Psoas muscle (tissue), 8 donors: ENCODE measurements around the gene NPL. TPM values are rescaled to one million over a fixed set of nuclear protein-coding genes. Genes with fewer than 3 reads are reported as not detected.

Experiments used
- ATAC-seq, 4 donors: fragments of 200-7000 bp; cut with Tn5 transposase; one replicate each; pipeline ENCODE4 v1.9.1; 2020; ENCODE audit warnings: moderate library complexity in 3 of 4, mild to moderate bottlenecking in 2 of 4
- DNase-seq, 2 donors: peaks; one replicate each; pipeline ENCODE4 v3.0.0-alpha.2; 2020
- H3K27ac ChIP-seq: fragments of 200-600 bp; one replicate; pipeline ENCODE4 v1.8.0; 2022
- H3K27me3 ChIP-seq, 3 donors: fragments of 200-600 bp in 1 of 3; one replicate each; pipeline versions ENCODE4 v1.6.1 to v1.8.0; 2013 to 2022; ENCODE audit warnings: low read length in 2 of 3, mild to moderate bottlenecking in 2 of 3, moderate library complexity in 1 of 3; ENCODE audit not compliant: insufficient read depth in 3 of 3
- H3K36me3 ChIP-seq, 2 donors: fragments of 200-600 bp in 1 of 2; one replicate each; pipeline versions ENCODE4 v1.6.1 to v1.8.0; 2013 to 2022; ENCODE audit warnings: low read depth in 1 of 2, mild to moderate bottlenecking in 1 of 2, moderate library complexity in 1 of 2; ENCODE audit not compliant: insufficient read depth in 1 of 2
- H3K4me1 ChIP-seq: fragments of 200-600 bp; one replicate; pipeline ENCODE4 v1.8.0; 2022
- H3K4me3 ChIP-seq: fragments of 200-600 bp; one replicate; pipeline ENCODE4 v1.8.0; 2022; ENCODE audit warnings: mild to moderate bottlenecking
- H3K9me3 ChIP-seq: fragments of 200-600 bp; one replicate; pipeline ENCODE4 v1.8.0; 2022
- WGBS, 3 donors: extraction: QIAGEN DNeasy Blood & Tissue Kit; methylation state at CpG; one replicate each; pipeline versions ENCODE4 v1.1.6 to v1.1.7; 2013; 5-methylcytosine and 5-hydroxymethylcytosine counted together
- intact Hi-C, 2 donors: fragments of 100-400 bp; cut with DNase I; formaldehyde crosslinking; loops; one replicate each; pipeline versions ENCODE4 v1.11.0 to v1.14.2; 2022
- polyA plus RNA-seq, 3 donors: library from polyadenylated mRNA; stranded (reverse); fragments of 200-250 nt; gene quantifications; one replicate each; pipeline ENCODE4 v1.2.3, GENCODE V29; 2013
- total RNA-seq, 4 donors: library from RNA; stranded (reverse); fragmentation: NEBNext Ultra II Directional in 2 of 4; extraction: Animal tissue kit (Norgen Biotek cat#: 25700) in 2 of 4; gene quantifications; one replicate each; pipeline versions ENCODE4 v1.2.1 to v1.2.4, GENCODE V29; 2021 to 2023
- TF ChIP-seq, protein P1 (sequence below): fragments of 200-600 bp; IDR thresholded peaks from one replicate; pipeline ENCODE4 v1.8.0; 2022; ENCODE audit warnings: antibody characterized with exemption
- donor health status: healthy with polysubstance abuse.
- donor health status: DM: no; HTN: no; CAD: no; lungs with moderate emphysema.
- donor health status: Bipolar disorder and iron deficiency.
- donor health status: healthy.
- donor health status: DM: yes; HTN: yes; CAD: no.
- donor health status: DM: no; HTN: no; CAD: no.
- donor health status: DM: no; HTN: no; CAD: no.
- donor health status: DM: yes; HTN: yes; CAD: no.

The NPL gene
- total and polyA plus RNA-seq, 7 donors = 2.2 to 6.7 (median 4.3) TPM

DNA sequence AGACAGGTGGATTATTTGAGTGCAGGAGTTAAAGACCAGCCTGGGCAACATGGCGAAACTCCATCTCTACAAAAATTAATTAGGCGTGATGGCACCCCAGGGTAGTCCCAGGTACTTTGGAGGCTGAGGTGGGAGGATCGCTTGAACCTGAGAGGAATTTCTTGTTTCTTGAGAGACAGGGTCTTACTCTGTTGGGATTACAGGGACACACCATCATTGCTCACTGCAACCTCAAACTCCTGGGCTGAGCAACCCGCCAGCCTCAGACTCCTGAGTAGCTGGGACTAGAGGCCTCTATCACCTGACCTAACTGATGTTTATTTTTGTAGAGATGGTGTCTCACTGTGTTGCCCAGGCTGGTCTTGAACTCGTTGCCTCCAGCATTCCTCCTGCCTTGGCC, 74.4 kb downstream of the NPL start:
- no peaks in the 10 kb centered on the region for H3K9me3 ChIP-seq

DNA sequence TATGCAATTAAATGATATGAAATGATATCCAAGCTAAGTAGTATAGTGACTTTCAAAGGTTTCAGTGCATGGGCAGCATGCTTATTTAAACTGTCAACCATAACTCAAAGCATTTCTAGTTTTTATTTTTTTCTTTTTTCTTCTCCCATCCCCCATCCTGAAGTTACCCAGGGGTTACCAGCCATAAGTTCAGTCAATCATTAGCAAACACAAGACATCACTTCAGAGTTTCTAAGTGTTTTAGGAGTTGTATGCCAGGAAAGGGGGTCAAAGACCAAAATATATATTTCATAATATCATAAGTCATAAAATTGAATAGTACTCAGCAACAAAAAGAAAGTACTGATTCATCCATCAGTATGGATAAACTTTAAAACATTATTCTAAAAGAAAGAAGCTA, 78.3 kb downstream of the NPL start:
- H3K4me1 ChIP-seq = no peaks in the 10 kb centered on the region
- H3K4me3 ChIP-seq = no peak overlapping the region
- no peaks in the 10 kb centered on the region for H3K9me3 ChIP-seq
- ATAC-seq = no peak
- no peaks in the 10 kb centered on the region for H3K27me3 ChIP-seq
- no peak overlapping the region for H3K27ac ChIP-seq
- DNase-seq = no peak
- intact Hi-C loops = loop anchor here in 1 of 2 donors (10.0 kb wide), 1 partner anchor 667 kb away; no protein-coding TSS in a partner anchor
- TF ChIP-seq, protein P1, sequence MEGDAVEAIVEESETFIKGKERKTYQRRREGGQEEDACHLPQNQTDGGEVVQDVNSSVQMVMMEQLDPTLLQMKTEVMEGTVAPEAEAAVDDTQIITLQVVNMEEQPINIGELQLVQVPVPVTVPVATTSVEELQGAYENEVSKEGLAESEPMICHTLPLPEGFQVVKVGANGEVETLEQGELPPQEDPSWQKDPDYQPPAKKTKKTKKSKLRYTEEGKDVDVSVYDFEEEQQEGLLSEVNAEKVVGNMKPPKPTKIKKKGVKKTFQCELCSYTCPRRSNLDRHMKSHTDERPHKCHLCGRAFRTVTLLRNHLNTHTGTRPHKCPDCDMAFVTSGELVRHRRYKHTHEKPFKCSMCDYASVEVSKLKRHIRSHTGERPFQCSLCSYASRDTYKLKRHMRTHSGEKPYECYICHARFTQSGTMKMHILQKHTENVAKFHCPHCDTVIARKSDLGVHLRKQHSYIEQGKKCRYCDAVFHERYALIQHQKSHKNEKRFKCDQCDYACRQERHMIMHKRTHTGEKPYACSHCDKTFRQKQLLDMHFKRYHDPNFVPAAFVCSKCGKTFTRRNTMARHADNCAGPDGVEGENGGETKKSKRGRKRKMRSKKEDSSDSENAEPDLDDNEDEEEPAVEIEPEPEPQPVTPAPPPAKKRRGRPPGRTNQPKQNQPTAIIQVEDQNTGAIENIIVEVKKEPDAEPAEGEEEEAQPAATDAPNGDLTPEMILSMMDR = no peak
- H3K36me3 ChIP-seq = peaks cover 0 to 100% of the 10 kb centered on the region in 2 donors

More for the DNA sequence above, 74.4 kb downstream of the NPL start:
- Histone ChIP-seq H3K36me3 (peaks cover 5 to 100% of the 10 kb centered on the region in 2 donors), H3K4me1 (no peaks in the 10 kb centered on the region), H3K27ac (no peak overlapping the region), H3K27me3 (no peaks in the 10 kb centered on the region), H3K4me3 (no peak overlapping the region)
- intact Hi-C loops = loop anchor here in 1 of 2 donors (10.0 kb wide), 1 partner anchor 671 kb away; no protein-coding TSS in a partner anchor
- TF ChIP-seq, protein P1 = no peak
- ATAC-seq = no peak
- WGBS, 3 donors = 97 to 98% (median 98%) methylated on average over 5 of the region's 5 CpGs
- no peak for DNase-seq

DNA sequence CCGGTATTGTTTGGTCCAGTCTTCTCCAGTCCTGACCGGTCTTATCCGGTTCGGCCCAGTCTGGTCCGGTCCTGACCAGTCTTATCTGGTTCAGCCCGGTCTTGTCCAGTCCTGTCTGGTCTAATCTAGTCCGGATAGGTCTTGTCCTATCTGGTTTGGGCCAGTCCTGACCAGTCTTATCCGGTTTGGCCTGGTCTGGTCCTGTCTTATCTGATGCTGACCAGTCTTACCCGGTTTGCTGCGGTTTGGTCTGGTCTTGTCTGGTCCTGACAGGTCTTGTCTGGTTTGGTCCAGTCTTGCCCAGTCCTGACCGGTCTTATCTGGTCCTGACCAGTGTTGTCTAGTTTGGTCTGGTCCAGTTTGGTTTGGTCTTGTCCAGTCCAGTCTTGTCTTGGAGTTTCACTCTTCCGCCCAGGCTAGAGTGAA, 79.7 kb downstream of the NPL start:
- no peak for DNase-seq
- Histone ChIP-seq H3K36me3 (peaks cover 3 to 100% of the 10 kb centered on the region in 2 donors), H3K27me3 (no peaks in the 10 kb centered on the region), H3K27ac (no peak overlapping the region), H3K4me3 (no peak overlapping the region), H3K9me3 (no peaks in the 10 kb centered on the region), H3K4me1 (no peaks in the 10 kb centered on the region)
- intact Hi-C loops = loop anchor here in 1 of 2 donors (10.0 kb wide), 1 partner anchor 666 kb away; no protein-coding TSS in a partner anchor
- TF ChIP-seq, protein P1 = no peak
- ATAC-seq = peak in 2 of 4 donors; percentile 19 to 22
- 97 to 99% (median 98%) methylated on average over 12 of the region's 12 CpGs for WGBS, 3 donors

DNA sequence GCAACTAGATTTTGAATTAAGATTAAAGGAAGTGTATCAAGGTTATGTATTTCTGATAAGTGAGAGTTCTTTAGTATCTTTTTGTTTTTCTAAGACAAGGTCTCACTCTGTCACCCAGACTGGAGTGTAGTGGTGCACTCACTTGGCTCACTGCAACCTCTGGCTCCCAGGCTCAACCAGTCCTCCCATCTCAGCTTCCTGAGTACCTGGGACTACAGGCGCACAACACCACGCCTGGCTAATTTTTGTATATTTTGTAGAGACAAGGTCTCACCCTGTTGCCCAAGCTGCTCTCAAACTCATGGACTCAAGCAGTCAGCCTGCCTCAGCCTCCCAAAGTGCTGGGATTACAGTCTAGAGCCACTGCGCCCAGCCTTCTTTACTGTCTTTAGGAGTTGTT, 83.3 kb downstream of the NPL start:
- no peak overlapping the region for H3K4me3 ChIP-seq
- peaks cover 6 to 100% of the 10 kb centered on the region in 2 donors for H3K36me3 ChIP-seq
- 93 to 100% (median 98%) methylated on average over 3 of the region's 3 CpGs for WGBS, 3 donors
- intact Hi-C loops = loop anchor here in 1 of 2 donors (10.0 kb wide), 1 partner anchor 662 kb away; no protein-coding TSS in a partner anchor
- H3K27ac ChIP-seq = no peak overlapping the region
- DNase-seq (no peak), ATAC-seq (no peak)
- no peaks in the 10 kb centered on the region for H3K9me3 ChIP-seq
- no peaks in the 10 kb centered on the region for H3K27me3 ChIP-seq
- H3K4me1 ChIP-seq = no peaks in the 10 kb centered on the region
- TF ChIP-seq, protein P1 = no peak

DNA sequence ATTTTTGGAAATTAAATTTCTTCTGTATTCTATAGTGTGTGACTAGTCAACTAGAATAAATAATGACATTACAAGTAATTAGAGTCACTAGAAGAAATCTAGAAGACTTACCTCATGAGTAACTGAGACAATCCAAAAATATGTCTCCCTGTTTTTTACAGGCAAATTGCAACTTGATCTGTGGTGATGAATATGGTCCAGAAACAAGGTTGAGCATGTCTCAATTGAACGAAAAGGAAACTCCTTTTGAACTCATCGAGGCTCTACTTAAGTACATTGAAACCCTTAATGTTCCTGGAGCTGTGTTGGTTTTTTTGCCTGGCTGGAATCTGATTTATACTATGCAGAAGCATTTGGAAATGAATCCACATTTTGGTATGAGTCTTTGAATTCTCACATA, 86.3 kb downstream of the NPL start:
- H3K4me1 ChIP-seq = no peaks in the 10 kb centered on the region
- no peak overlapping the region for H3K4me3 ChIP-seq
- ATAC-seq = peak in 2 of 4 donors; percentile 39 to 57
- H3K36me3 ChIP-seq = peaks cover 11 to 100% of the 10 kb centered on the region in 2 donors
- intact Hi-C loops = loop anchor here in 1 of 2 donors (10.0 kb wide), 1 partner anchor 659 kb away; no protein-coding TSS in a partner anchor
- WGBS, 3 donors = 30 to 49% (median 40%) methylated on average over 2 of the region's 2 CpGs
- H3K27me3 ChIP-seq = no peaks in the 10 kb centered on the region
- H3K27ac ChIP-seq = no peak overlapping the region
- no peaks in the 10 kb centered on the region for H3K9me3 ChIP-seq
- TF ChIP-seq, protein P1 = no peak
- no peak for DNase-seq
